Stimulated activated CD8-positive, alpha-beta memory T cell treated with anti-CD3 and anti-CD28 coated beads, Interleukin-7, amount 100 ng/mL, for 4 hours (primary cell): ENCODE data around the gene ZNF565.
A peak's percentile ranks its signal among the peaks of the same experiment; 100 is the strongest.
"Not testable (repeated sequence)": the region's sequence is repeated elsewhere in the genome, so short reads cannot be mapped to it uniquely, and the experiment has no call there.

Experiments used
- DNase-seq, 2 donors: peaks; one replicate each; pipeline ENCODE4 v3.0.0-alpha.2; 2020; ENCODE audit warnings: low read depth in 2 of 2

Gene ZNF565

DNA sequence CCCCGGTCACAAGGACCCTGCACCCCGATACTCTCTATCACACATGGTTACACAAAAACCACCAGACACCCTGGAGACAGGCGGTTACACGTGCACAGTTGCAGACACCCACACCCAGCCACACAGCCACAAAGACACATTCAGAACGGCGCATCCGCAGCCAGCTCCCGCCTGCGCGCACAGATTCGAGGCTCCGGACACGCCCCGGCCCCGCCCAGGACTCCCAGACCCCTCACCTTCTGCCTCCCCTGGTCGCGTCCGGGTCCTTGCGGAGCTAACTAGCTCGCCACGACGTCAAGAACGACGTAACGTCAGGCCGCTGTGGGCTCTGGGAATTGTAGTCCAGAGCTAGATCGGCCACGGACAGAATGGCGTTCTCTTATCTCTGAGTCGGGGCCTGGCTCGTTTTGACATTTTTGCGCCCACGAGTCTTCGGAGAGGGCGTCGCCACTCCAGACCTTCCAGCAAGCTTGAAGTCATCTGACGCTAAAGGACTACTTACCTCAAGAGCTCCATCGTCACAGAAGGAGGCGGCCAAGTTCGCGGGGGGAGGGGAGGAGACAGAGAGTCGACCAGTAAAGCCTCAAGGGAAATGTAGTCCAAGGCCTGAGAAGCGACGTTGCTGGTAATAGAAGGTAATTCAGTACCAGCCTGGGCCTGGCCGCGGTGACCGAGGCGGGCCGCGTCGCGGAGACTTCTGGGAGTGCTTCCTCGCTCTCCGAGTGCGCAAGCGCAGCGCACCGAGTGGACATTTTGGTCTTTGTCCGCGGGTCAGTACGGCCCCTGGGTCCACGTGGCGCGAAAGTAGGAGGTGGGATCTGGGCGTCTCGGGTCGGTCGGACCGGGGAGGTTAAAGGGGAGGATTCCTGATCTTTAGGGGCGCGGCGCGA is at the start of gene ZNF565, which contains the start of gene ZNF146:
ZNF565 (minus strand) TSS at position 280 of the 890 bp plus-strand sequence. CDS start 12,680 bp downstream, outside the sequence.
ZNF146 (plus strand) TSS at position 721 of the 890 bp plus-strand sequence. CDS start 21,335 bp downstream, outside the sequence.
- DNase-seq: peak; percentile 93 to 94

DNA sequence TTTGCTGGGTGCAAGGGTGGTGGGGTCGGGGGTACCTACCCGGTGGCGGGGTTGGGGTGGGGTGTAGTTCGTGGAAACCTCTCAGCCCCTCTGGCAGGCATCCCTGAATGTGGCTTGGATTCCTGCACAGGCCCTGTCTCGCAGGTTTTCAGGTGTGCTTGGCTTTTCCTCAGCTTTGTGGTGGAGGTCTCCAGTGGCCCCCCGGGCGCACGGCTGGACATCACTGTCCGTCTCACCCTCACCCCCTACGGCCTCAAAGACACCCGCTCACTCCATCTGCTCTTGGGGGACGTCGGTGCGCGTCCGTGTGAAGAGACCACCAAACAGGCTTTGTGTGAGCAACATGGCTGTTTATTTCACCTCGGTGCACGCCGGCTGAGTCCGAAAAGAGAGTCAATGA is 44.7 kb upstream of the ZNF565 start:
- DNase-seq: no peak

DNA sequence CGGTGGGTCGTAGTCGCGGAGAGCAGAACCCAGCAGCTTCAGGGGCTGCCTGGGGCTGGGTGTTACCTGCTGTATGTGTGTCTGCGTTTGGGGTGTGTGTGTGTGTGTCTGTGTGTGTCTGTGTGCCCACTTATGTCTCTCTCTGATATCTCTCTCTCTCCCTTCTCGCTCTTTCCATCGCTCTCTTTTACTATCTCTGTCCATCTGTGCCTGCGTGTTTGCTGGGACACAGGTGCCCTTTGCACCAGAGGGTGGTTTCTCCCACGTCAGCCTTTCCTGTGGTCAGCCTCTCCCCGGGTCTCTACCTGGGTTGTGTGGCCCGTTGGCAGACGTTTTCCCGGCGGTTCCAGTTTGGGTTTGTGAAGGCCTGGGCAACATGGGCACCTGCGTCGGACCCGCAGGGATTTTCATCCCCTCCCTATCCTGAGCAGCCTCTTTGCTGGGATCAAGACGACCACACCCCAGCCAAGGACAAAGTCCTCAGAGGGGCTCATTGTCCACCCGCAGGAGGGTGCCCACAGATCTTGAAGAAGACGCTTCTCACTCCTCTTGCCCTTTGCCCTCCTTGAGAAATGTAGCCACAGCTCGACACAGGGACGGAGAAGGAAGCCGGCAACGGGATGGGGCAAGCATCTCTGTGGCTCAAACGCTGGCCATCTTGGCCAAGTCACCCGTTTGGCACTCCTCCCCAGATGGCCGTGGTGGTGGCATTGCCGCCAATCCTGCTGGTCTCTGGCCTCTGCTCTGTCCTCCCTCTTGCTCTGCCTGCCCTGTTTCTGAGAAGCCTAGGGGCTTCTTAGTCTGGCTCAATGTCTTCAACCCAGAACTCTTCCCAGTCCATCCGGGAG is 43.8 kb upstream of the ZNF565 start:
- no peak for DNase-seq

DNA sequence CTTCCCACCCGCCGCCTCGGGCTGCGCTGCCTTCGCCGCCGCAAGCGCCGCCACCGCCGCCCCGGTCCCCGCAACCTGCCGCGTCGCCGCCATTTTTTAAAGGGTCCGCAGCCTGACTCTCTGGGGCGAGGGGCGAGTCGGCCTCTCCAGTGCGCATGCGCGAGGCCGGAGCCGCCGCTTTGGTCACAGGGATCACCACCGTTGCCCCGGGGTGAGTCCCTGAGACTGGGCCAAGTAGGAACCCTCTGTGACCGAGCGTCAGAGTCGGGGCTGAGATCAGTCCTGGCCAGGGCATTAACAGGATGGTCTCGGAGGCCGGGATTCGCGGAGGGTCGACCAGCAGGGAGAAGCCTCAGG is 43.0 kb upstream of the ZNF565 start:
- DNase-seq: no peak

DNA sequence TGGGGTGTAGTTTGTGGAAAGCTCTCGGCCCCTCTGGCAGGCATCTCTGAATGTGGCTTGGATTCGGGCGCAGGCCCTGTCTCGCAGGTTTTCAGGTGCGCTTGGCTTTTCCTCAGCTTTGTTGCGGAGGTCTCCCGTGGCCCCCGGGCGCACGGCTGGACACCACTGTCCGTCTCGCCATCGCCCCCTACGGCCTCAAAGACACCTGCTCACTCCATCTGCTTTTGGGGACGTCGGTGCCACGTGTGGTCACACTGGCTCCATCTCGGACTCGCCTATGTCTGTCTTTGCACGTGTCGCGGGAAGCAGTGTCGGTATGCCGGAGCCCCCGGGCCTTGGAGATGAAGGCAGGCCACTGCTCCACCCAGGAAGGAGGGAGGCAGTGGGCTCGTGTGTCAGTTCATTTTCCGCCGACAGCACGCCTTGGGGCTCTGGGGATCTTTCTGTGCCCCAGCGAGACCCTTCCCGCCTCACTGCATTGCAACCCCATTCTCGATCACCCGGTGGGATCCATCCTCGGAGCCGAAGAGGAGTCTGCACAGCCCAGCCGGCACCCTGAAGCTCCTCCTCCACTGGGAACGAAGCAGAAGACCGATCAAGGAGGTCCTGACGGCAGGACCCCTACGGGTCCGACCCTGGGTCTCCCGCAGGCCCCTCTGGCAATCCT is 42.5 kb upstream of the ZNF565 start:
- DNase-seq: no peak

DNA sequence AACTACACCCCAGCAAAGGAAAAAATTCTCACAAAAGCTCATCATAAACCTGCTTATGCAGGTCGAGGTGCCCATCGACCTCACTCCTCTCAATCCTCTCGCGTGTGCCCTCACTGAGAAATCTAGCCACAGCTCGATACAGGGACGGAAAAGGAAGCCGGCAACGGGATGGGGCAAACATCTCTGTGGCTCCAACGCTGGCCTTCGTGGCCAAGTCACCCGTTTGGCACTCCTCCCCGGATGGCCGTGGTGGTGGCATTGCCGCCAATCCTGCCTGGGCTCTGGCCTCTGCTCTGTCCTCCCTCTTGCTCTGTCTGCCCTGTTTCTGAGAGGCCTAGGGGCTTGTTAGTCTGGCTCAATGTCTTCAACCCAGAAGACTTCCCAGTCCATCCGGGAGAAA is 41.6 kb upstream of the ZNF565 start:
- no peak for DNase-seq

DNA sequence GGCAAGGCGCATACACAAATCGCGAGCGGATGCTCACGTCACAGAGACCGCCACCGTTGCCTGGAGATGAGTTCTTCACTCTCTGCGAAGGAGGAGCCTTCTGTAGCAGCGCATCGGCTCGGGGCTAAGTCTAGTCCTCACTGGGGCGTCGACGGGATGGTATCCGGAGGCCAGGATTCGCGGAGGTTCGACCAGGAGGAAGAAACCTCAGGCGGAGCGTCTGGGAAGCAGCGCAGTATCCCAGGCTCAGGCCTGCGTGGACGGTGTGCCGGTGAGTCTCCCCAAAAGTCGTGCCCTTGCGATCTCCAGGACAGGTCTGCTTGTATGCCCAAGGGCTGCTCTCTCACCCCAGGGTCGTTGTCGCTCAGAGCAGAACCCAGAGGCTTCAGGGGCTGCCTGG is 40.9 kb upstream of the ZNF565 start:
- no peak for DNase-seq

DNA sequence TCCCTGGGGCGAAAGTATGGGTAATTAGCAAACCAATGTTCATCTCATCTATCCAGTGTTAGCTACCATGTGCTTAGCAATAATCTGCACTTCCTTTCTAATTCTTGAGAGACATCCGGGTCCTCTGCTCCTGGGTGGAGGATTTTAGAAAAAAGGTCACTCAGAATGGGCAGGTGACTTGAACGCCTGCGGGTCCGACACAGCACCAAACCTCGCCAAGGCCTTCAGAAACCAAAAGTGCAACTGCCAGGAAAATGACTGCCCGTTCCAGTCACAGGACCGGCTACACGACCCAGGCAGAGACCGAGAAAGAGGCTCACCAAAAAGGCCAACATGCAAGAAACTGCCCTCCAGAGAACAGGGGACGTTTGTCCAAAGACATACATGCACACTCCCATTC is 40.4 kb upstream of the ZNF565 start:
- DNase-seq: no peak

DNA sequence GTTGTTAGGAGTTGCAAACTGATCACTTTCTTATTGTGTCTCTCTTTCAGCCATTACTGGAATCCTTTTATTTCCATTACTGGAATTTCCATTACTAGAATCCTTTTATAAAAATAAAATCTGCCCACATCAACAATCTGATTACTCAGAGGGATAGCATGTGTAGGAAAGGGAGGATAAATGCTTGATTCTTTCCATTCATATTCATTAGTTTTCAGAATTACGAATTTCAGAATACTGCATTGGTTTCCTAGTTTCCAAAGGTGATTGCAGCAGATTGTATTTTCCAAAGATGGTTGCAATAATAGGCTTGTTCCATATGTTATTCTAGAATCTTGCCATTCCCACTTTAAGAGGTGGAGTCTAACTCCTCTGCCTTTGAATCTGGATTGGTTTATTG is 37.6 kb upstream of the ZNF565 start:
- DNase-seq: no peak

DNA sequence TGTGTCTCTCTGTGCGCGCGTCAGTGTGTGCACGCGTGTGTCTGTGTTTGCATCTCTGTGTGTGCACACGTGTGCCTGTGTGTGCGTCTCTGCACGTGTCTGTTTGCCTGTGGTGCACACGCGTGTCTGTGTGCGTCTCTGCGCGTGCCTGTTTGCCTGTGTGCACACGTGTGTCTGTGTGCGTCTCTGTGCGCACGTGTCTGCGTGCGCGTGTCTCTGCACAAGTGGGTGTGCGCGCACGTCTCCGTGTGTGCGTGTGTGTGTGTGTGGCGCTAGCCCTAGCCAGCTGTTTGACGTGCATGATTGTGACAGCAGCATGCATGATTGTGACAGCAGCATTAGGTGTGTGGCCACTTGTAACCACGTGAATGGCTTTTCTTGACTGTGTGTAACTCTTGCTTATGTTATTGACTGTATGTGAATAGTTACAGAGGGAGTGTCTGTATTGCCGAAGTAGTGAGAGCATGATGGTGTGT is 31.6 kb upstream of the ZNF565 start:
- no peak for DNase-seq

DNA sequence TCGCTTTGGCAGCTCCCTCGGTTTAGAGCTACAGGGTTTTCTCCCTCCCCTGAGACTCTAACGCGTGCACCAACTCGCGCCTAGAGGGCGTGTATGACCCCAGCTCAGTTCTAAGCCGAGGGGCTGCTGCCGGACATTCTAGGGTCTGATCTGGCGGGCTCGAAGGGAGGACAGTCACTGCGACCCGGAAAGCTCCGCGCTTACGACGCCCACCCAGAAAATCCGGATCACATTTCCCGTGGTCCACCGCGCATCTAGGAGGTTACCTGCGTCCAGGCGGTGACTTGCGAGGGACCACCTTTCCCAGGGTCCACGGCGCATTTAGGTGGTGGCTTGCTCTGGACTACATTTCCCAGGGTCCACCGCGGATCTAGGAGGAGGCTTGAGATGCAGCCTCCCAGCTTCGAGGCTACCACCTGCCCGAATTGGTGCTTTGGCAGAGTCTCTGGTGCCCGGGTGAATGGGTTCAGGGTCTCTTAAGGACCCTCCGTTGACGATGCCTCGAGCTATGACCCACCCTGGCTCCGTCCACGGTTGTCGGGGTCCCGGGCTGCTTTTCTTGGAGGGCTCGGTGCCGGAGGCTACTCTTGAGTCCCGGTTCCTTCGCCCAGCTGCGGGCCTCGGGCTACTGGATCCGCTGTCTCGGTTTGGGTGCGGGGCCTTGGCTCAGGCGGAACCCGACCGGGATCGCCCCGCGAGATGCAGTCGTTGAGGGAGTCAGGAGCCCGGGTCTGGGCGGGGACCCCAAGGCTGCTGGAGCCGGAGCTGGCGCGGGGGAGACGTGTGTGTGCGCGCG is 30.9 kb upstream of the ZNF565 start:
- DNase-seq: no peak

DNA sequence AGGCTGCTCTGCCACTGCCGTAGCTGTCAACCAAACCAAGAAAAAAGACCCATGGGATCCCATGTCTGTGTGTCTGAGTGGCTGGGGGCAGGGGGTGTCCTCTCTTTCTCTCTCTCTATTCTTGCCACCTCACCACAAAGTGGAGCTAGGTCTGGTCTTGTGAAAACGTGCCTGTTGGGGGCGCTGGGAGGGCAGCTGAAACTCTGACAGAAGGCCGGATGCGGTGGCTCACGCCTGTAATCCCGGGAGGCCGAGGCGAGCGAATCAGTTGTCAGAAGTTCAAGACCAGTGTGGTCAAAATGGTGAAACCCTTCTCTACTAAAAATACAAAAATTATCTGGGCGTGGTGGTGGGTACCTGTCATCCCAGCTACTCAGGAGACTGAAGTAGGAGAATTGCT is 29.6 kb upstream of the ZNF565 start:
- no peak for DNase-seq

DNA sequence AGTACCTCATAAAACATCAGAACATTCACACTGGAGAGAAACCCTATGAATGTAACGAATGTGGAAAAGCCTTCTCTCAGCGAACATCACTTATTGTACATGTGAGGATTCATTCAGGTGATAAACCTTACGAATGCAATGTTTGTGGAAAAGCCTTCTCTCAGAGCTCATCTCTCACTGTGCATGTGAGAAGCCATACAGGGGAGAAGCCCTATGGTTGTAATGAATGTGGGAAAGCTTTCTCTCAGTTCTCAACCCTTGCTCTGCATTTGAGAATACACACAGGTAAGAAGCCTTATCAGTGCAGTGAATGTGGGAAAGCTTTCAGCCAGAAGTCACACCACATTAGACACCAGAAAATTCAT is 22.5 kb upstream of the ZNF565 start:
- no peak for DNase-seq

DNA sequence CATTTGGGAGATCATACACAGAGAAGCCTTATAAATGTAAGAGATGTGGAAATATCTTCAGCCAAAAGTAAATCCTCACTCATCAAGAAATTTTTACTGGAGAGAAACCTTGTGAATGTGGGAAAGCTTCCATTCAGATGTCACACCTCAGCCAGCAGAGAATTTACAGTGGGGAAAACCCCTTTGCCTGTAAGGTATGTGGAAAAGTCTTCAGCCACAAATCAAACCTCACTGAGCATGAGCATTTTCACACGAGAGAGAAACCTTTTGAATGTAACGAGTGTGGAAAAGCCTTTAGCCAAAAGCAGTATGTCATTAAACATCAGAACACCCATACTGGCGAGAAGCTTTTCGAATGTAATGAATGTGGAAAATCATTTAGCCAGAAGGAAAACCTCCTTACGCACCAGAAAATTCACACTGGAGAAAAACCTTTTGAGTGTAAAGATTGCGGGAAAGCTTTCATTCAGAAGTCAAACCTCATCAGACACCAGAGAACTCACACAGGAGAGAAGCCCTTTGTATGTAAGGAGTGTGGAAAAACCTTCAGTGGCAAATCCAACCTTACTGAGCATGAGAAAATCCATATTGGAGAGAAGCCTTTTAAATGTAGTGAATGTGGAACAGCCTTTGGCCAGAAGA is 22.0 kb upstream of the ZNF565 start:
- no peak for DNase-seq

DNA sequence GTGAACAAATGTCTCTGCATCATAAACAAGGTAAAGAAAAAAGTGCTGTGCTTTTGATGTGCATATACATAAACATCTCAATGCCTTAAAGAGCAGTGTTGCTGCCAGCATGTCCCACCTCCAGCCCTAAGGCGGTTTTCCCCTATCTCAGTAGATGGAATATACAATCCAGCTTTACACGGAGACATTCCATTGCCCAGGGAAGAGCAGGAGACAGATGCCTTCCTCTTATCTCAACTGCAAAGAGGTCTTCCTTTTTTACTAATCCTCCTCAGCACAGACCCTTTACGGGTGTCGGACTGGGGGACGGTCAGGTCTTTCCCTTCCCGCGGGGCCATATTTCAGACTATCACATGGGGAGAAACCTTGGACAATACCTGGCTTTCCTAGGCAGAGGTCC is 19.2 kb upstream of the ZNF565 start:
- not testable (repeated sequence) for DNase-seq

DNA sequence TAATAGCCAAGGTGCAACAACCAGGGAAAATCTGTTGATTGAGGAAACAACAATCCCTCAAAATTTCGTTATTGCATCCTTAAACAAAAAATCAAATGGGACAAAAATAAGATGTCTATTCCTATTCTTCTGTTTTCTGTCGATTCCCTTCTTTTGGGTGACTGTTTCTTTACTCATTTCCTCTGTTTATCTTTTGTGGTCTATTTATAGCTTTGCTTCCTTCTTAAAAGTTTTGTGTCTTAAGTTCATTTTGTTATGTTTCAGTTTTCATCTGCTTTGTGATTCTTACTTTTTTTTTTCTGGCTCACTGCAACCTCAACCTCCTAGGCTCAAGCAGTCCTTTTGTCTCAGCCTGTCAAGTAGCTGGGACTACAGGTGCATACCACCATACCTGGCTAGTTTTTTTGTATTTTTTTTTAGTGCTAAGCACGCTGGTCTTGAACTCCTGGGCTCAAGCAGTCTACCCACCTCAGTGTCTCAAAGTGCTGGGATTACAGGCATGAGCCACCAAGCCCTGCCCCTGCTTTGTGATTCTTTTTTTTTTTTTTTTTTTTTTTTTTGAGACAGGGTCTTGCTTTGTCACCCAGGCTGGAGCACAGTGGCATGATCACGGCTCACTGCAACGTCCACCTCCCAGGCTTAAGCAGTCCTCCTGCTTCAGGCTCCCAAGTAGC is 10.9 kb upstream of the ZNF565 start:
- no peak for DNase-seq

DNA sequence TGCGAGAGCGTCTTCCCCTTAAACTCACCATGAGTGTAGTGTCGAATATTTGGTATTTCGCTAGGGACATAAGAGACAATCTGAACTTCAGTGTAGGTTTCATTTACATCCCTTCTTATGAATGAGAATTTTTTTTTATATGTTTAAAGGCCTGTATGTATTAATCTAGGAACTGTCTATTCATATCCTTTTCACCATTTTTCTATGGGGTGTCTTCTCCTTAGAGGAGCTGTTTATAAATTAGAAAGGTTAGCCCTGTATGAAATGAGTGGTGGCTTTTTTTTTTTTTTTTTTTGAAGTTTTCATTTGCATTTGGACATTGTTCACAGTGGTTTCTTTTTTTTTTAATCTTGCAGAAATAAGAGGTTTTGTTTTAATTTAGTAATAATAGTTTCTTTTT is 8.0 kb upstream of the ZNF565 start:
- no peak for DNase-seq

DNA sequence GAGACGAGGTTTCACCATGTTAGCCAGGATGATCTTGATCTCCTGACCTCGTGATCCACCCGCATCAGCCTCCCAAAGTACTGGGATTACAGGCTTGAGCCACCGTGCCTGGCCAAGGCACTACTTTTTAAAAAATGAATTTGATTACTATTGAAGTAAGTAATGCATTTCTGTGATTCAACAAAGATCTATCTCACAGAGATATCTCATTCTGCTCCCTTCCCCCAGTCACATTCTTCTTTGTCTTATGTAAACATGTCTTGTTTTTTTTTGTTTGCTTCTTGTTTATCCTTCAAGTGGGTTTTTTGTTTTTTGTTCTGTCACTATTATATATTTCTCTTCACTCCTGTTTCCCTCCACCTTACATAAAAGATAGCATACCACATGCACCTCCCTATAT is 7.0 kb upstream of the ZNF565 start:
- DNase-seq: no peak

DNA sequence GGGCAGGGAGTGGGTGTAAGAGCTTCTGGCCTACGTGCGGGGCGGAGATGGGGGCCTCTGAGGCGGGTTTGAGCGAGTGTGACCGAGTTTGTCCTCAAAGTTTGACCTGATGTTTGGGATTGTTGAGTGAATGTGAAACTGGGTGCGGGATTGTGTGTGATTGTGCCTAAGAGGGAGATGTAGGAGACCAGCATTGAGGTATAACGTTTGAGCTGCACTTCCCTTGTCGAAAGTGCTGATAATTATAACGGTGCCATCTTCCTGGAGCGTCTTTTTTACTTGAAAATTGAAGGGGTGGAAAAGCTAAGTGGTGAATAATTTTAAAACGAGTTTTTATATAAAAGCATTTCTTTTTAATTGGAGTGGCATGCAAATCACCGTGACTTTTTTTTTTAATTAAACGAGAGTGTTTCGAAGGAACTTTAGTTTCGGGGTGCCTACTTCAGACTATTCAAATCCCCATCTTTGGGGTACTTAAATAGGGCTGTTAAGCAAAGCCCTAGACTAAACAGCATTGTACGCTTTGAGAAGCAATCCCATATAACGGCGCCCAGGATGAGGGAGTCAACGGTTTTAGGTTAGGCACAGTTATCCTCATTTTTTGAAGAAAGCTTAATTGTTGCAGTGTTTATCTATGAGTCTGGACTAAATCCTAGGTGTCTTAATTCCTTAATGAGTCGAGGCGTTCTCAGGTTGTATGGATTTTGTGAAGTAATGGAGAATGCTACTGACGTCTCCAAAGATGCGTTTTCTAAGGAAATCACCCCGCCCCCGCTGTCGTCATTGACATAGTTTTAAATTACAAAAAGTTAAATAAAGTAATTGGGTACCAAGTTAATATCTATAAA is 1.0 kb upstream of the ZNF565 start:
- no peak for DNase-seq
